AG08395 (cell line): ENCODE measurements around the gene PRPF18.

ENCODE experiments used
- DNase-seq: peaks from one replicate; pipeline ENCODE4 v3.0.0; 2012; ENCODE audit warnings: mixed read lengths, low spot score

PRPF18 gene

GRCh38 chr10:13604357-13605040, 17.7 kb downstream of the PRPF18 start:
- DNase-seq, result no peak

- DNase-seq, result no peak
Observed at GRCh38 chr10:13608246-13608853, 21.6 kb downstream of the PRPF18 start.

GRCh38 chr10:13612654-13613373, 26.0 kb downstream of the PRPF18 start:
- no peak for DNase-seq

DNA sequence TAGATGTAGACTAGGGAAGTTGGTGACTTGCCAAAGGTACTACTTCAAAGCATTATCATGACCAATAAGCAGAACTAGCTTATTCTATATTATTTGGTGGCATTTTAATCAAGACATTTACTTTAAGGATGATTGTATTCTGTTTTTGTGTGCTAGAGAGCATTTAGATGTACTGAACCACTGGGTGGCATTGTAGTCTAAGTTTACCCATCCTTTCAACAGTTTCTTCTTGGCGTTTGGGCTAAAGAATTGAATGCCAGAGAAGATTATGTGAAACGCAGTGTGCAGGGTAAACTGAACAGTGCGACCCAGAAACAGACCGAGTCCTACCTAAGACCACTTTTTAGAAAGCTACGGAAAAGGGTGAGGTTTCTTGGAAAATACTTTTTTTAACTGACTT, 26.8 kb downstream of the PRPF18 start:
- DNase-seq, result peak; percentile 44

- DNase-seq, result no peak
Observed at GRCh38 chr10:13614530-13615332, 28.0 kb downstream of the PRPF18 start.

DNA sequence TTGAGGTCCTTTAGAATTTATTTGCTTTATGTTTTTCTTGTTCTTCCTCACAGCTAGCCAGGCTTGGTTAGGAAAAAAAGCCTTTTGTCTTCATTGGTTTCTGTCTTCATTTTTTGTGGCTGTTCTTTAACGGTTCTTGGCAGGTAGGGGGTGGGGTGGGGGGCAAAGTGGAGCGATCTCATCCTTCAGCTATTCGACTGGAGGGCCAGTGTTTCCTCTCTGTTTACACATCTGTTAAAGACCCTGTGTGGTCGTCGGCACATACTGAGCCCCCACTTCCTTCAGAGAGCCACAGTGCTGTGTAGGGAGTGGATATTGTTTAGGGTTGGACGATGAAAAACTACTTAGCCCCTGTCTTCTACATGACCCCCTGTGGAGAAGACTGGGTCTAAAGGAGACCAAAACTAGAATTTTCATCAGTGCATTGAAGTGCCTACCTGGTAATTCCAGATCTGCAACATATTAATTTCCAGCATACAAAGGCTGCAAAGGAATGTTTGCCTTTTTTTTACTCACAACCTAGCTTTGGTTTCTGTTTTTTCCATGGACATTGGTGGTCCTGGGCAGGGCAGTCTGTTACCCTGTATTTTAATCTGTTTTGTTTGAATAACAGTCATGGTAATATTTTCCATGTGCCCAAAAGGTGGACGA, 29.0 kb downstream of the PRPF18 start:
- DNase-seq, result no peak

- DNase-seq, result no peak
Observed at GRCh38 chr10:13617116-13617515, 30.4 kb downstream of the PRPF18 start.

GRCh38 chr10:13621931-13622330, 35.2 kb downstream of the PRPF18 start:
- no peak for DNase-seq

- no peak for DNase-seq
Observed at GRCh38 chr10:13624630-13625029, 37.9 kb downstream of the PRPF18 start.

DNA sequence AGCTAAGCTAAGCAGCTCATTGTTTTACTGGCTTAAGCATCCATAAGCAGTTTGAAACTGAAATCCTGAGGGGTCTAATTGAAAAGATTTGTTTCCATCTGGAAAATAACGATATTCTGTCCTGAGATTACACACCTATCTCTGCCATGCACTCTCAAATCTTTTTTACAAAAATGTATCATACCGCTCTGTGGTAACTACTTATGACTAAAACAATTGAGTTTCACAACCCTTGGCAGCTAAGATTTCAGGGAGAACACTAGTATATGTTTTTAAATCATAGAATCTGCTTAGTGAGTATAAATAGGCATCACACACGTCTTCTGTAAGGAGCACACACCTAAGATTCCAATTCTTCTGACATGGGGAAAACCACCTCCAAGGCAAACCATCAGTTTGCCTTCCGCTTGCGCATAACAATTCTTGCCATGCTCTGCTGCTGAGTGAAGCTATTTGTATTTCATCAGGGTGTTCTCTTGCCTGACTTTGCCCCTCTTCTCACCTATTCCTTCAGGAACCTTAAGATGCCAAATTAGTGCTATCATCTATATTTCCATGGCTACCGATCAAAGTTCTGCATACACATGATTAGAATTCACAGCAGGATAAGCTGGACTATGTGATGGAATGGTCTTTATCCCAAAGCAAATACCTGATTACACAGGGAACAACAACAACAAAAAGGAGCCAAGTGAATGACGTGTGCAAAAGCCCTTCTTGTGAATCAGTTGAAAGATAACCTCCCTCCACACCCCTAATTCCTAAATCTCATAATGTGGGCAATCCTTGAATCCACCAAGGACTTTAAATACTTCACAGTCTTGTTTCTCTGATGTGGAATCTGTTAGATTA, 40.9 kb downstream of the PRPF18 start:
- no peak for DNase-seq

DNA sequence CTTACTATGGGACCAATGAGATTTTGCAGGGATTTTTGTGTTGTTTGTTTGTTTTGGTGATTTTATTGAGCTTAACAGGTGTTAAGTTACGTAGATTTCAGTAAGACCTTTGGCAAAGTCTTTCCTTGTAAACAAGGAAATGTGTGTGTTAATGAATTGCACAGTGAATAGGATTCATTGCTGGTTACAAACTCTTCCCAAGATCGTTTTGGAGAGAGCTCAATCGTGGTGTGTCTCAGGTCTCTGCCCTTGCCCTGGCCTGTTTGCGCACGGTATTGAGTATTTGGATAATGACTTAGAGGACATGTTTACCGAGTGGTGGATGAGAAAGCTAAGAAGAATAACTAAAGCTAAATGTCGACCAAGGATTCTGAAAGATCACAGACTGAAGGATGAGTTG, 41.9 kb downstream of the PRPF18 start:
- DNase-seq, result no peak

GRCh38 chr10:13629116-13629515, 42.4 kb downstream of the PRPF18 start:
- DNase-seq, result no peak

GRCh38 chr10:13630231-13630630, 43.5 kb downstream of the PRPF18 start:
- no peak for DNase-seq

DNA sequence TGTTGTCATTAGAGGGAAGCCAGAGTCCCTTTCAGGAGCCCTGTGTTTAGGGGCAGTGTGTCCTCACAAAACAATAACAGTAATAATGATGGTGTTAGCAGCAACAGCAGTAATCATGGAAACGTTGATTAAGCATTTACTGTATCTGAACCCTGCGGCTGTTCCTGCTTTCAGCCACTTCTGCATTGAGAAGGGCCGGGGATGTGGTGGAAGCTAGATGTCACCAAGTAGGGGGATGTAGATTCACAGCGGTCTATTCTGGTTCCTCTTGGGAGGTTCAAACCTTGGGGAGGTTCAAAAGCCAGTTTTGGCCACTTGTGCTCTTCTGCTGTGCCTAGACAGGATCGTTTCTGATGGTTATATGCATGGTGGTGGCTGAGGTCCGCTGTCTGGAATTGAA, 44.8 kb downstream of the PRPF18 start:
- no peak for DNase-seq

GRCh38 chr10:13632440-13632839, 45.7 kb downstream of the PRPF18 start:
- no peak for DNase-seq

DNA sequence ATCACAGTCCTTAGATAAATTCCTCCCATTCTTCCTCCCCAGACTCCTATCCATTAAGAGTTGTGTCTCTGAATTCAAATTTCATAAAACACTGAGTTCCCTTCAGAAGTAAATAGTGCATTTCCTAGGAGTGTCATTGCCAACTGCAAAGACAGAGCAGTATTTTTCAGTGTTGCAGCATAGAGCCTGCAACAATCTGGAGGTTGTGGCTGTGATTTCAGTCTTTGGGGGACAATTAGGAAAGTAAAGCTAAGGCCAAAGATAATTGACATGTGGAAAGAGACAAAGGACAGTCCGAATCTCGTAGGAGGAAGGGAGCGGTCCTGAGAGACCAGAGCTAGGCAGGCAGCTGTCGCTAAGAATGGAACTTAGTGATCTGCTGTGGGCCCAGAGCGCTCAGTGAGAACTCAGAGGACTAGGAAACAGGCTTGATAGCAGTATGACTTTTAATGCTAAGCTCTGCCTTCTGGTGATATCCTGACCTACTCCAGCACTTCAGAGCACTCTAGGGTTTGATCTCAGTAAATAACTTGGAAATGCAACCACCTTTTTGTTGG, 46.2 kb downstream of the PRPF18 start:
- no peak for DNase-seq

GRCh38 chr10:13633689-13634088, 46.9 kb downstream of the PRPF18 start:
- DNase-seq, result peak; percentile 91

DNA sequence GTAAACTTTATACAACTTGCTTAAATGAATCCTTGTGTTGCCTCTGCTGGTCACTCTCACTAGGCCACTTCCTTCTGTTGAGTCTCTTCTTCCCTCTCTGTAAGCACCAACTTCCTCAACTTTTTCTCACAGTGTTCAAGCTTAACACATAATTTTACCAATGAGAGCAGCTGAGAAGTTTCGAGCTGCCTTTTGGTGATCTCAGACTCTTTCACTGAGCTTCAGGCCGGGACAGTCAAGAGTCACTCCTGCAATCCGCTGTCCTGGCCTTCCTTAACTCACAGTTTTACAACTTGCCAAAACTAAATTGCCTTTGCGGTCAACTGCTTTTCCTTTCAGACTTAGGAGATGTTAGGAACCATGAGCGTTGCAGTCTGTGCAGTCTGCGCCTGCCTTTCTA, 47.4 kb downstream of the PRPF18 start:
- peak; percentile 70 for DNase-seq

GRCh38 chr10:13636776-13637175, 50.0 kb downstream of the PRPF18 start:
- no peak for DNase-seq

DNA sequence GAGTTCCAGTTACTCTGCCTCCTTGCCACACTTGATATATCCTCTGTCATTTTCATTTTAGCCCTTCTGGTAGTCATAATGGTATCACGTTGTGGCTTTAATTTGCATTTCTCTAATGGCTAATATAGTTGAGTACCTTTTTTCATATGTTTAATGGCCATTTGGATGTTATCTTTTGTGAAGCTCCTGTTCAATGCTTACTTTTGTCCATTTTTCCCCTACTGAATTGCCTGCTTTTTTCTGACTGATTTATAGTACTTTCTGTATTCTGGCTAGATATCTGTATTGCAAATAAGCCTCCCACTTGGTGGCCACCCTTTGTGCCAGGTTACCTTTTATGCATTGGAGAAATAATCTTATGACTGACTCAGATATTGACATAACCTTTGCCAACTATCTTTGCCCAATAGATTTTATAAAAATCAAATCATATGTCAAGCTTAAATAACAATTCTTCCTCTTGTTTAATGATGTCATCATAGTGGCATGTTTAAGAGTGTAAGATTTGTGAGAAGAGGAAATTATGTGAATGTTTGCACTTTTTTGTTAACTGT, 50.6 kb downstream of the PRPF18 start:
- DNase-seq, result no peak
